GM19193 (cell line): ENCODE data around the gene RAD9A.

Source experiments
- POLR2A ChIP-seq: IDR thresholded peaks from 4 replicates; pipeline ENCODE4 v1.6.1; 2011; ENCODE audit not compliant: insufficient read depth, insufficient read length; ENCODE audit errors: extremely low read depth

The RAD9A gene

GRCh38 chr11:67441731-67442351 is 50.1 kb downstream of the RAD9A start:
- TF ChIP-seq POLR2A: no peak

GRCh38 chr11:67442504-67443404 is 51.0 kb downstream of the RAD9A start:
- TF ChIP-seq POLR2A: no peak

GRCh38 chr11:67445515-67445914 is 53.7 kb downstream of the RAD9A start:
- no peak for TF ChIP-seq POLR2A
